HG03066 (cell line): Measurements from ENCODE around the gene FLT4.

ENCODE experiments used
- ATAC-seq: cut with Tn5 transposase; IDR thresholded peaks from one replicate; pipeline ENCODE4 v1.9.1; 2021; ENCODE audit warnings: low read depth; ENCODE audit not compliant: unreplicated experiment

Gene FLT4

DNA sequence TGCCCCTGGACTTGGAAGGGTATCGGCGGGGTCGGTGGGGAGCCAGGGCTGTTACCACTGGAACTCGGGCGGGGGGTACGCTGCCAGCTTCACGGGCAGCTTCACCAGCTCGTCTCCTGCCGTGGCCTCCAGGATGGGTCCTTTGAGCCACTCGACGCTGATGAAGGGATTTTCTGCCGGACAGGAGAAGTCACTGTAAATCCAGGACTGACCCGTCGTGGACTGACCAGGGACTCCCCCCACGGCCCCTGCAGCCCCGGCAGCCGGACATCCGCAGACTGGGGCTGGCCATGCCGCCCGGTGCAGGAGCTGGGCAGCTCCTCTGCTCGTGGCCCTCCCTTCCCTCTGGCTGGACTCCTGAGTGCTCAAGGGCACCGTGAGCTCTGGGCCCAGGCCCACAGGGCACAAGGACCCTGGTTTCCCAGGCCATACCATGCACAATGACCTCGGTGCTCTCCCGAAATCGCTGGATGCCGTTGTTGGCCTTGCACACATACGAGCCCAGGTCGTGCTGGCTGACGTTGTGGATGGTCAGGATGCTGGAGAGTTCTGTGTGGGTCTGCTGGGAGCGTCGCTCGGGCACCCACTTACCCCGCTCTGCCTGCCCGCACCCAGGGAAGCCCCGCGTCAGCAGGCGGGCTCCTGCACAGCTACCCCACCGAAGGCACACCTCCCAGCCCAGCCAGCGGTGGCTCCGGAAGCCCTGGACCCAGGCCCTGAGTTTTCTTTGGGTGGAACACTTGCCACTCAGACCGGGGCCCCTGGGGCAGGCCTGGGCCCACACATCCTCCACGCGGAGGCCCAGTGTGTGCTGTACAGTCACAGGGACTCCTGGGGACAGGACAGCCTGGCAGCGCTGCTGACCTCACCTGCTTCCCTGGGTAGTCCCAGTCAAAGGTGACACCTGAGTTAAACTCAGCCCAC, 20.3 kb downstream of the FLT4 start:
- ATAC-seq = no peak

DNA sequence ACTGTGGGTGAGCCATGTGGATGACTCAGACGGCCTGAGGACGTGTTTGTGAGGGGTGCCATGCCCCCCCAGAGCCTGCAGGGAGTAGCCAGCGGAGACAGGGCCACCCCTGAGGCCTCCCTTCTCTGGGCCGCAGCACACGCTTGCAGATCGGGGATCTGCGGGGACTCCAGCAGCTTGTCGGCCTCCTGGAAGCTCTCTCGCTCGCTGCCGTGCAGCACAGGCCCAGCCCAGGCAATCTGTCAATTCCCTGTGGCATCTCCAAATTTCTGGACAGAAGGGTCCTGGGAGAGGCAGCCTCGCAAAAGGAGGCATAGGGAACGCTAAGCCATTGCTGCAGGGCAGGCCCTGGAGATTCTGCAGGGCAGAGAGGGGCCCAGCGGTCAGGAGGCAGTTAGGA, 21.2 kb downstream of the FLT4 start:
- no peak for ATAC-seq

DNA sequence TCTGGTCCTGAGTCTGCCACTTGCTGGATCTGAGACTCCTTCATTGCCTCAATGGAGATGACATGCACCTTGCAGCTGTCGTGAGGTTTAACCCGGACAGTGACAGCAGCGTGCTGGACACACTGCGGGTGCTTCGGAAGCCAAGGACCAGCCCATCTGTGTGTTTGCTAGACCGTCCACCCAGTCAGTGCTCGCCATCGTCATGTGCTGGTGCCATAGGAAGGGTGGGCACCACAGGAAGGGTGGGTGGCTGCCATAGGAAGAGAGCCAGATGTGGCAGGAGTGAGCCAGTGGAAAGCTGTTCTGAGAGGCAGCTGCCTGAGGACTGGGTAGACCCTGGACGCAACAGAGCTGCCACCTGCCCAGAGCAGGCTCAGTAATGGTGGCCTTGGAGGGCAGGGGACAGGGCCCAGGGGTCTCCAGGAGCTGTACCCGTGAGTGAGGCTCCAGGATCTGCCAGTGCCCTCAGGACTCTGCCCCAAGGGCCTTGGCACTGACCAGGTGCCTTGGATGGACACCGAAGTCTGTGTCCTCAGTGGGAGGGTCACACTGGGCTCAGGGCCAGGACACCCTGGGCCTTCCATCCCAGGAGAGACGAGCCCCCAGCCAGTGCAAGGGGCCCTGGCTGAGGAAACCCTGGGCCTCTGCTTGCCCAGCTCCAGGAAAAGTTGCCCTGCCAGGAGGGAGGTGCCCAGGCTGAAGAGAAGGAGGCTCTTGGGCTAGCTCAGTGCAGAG, 21.8 kb downstream of the FLT4 start:
- ATAC-seq = no peak

DNA sequence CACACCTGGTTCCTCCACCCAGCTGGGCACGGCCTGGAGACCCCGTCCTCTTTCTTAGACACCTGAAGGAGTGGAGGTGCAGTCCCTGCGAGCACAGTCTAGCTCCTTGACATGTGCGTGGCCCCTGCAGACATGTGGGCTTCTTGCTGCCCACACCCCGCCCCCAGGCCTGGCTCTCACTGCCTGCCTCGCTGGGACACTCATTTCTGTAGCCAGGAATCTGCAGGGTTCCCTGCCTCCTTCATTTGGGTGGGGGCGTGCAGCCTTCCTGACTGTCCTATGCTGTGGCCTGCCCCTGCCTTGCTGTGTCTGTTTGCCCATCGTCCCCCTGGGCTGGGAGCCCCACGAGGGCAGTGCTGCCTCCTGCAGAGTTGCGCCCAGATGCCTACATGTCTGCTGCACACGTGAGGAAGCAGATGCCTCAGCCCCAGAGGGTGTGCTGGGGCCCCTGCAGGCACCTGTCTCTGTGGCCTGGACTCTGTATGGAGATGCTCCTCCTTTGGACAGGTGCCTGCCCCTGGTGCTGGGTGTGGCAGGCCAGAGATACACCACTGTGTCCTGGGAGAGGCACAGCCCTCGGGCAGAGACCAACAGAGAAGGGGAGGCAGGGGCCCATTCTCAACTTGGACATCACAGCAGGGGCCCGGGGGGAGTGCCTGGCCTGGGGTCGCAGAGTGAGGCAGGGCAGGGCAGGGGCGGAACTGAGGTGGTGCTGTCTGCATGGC, 22.6 kb downstream of the FLT4 start:
- ATAC-seq = no peak

DNA sequence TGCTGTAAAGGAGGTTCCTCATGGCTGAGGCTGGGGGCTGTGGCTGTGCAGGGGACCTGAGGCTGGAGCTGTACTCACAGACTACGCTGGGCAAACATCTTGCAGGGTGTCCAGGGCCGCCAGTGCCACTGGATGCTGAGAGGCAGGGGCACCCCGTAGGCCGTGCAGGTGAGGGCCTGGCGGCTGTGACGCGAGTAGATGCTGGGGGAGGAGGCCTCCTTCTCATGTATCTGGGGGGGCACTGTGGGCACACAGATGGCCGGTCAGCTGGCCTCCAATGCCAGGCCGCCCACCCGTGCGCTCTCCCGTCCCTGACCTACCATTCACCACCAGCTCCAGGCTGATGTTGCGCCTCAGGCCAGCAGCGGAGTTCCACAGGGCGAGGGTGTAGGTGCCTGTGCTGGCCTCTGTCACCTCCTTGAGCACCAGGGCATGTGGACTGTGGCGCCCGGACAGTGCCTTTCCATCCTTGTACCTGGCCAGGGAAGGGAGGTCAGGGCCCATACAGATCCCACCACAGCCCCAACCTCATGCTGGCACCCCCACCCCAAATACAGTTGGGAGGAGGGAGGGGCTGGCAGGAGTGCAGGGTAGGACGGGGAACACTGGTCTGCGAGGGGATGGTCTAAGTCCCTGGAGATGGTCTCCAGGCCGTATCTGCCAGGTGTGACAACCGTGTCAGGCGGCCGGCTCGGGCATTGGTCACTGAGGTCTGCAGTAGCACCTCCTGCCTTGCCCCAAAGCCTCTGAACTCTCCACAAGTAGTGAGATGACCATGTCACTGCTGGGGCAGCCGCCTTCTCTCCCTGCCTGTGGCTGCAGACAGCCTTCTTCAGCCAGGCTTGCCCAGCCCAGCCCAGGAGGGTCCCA, 23.4 kb downstream of the FLT4 start:
- ATAC-seq = no peak

DNA sequence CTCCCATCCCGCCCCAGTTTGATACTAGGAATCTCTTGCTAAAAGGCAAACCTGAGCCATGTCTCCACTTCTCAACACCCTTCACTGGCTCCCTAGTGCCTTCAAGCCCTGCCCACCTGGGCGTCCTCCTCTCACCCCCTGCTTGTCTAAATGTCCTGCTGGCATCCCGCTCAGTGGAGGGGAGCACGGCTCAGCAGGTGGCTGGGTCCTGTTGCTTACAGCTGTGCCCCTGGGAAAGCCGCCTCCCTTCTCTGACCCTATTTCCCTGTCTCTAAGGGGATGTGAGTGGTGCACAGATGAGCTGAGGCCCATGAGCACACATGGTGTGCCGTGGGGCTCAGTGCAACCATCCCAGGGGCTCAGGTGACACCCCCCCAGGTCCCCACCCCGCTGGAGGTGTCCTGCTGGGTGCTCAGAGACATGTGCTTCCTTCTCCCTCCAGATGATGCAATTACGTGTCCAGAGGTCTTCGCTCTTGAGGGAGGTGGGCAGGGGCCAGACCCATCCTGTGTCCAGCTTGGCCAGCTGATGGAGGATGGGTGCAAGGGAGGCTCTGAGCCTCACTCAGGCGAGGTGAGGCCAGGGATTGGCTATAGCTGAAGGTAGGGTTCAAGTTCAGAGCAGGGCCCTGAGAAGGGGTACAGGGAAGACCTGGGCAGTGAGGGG, 24.1 kb downstream of the FLT4 start:
- no peak for ATAC-seq

DNA sequence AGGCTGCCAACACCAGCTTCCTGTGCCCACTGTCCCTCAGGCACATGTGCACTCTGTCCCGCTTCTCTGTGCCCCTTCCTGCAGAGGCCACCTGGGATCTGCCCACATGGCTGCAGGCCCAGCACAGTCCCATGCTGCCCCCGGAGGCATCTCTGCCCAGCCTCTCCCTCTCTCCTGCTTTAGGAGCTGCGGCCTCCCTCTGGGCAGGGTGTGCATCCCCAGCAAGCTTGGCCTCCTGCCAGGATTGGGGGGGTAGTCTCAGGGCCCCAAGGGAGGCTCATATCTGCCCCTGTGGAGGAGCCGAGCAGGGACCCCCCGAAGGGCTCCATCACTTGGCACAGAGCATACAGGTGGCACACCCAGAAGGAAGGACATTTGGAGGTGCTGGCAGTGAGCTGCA, 24.8 kb downstream of the FLT4 start:
- no peak for ATAC-seq

DNA sequence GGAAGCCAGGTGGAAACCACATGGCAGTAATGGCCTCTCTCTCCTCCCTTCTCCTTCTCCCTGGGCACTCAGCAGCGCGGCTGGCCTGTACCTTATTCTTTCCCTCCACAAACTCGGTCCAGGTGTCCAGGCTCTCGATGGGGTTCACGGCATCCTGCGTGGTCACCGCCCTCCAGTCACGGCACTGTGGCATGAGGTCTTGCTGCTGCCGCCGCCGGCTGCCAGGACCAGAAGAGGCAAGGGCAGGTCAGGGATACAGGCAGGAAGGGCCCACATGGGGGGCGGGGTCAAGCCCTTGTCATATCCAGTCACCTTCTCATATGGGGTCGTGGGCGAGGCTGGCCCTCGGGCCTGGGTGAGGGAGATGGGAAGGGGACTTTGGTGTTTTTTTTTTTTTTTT, 25.6 kb downstream of the FLT4 start:
- ATAC-seq = no peak

DNA sequence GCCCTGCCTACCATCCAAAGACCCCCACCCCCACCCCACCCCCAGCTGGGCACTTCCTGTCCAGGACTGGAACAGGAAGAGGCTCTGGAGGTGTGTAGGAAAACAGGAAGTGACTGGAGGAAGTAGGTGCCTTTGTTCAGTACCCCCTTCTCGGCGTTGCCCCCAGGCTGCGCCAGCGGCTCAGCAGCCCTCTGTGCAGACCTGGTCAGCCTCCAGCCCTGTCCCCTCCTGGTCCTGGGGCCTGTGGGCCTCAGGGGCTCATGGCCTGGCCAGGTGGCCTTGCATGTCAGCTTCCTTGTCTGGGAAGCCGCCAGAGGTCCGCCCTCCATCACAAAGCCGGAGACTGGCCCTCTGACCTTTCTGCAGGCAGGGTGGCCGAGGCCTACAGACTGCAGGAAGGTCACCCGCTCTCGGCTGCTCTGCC, 26.0 kb downstream of the FLT4 start:
- no peak for ATAC-seq

DNA sequence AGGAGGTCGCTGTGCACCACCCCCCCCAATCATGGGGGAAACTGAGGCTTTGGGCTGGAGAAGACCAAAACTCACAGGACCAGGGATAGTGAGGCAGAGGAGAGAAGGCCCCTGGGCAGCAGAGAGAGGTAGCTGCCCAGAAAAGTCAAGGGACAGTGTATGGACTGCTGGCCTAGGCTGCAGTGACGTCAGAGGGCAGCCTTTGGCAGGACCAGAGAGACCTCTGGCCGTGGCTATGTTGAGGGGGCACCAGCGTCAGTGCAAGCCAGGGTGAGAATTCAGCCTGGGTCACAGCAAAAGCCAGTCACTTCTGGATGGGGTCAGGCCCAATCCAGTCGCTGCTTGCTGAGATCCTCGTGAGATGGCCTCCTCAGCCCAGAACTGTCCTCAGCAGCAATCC, 26.5 kb downstream of the FLT4 start:
- ATAC-seq = no peak

DNA sequence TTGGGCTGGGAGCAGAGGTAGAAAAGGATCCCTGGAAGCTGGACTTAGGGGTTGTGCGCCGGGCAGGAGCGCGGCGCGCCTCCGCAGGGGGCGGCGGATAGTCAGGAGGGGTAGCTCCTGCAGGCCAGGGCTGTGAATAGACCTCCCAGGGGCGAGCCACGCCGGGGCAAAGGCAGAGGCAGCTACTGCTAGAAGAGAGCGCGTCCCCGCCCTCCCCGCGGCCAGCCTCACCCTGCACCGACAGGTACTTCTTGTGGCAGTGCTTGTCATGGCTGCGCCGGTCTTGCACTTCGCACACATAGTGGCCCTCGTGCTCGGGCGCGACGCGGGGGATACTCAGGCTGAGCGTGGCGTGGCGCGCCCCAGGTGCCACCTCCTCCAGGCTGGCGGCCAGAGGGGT, 28.1 kb downstream of the FLT4 start:
- no peak for ATAC-seq

DNA sequence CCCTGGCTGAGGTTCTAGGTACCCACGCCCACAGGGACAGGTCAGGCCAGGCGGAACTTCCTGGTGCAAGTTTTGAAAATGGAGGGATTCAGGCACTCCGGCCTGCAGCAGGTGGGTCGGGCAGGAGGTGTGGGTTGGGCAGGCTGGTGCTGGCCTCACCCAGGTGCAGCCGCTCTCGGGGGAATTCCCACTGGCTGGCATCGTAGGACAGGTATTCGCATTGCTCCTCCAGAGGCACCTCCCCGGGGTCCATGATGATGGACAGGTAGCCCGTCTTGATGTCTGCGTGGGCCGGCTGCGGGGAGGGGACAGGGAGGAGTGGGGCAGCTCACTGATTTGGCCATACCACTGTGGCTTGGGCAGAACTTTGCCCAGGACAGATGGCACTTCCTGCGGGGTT, 29.4 kb downstream of the FLT4 start:
- ATAC-seq = no peak

DNA sequence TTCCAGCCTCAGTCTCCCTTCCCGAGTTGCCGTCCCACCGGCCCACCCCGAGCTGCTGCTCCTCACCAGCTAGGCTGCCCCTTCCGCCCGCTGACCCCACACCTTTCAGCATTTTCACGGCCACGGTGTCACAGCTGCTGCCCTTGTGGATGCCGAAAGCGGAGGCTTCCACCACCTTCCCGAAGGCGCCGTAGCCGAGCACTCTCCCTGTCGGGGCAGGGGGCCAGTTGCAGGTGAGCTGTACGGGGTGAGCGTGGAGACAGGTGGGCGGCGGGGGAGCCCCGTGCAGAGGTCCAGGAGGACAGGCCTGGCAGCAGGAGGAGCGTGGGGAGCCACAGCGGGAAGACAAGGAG, 29.9 kb downstream of the FLT4 start:
- ATAC-seq = no peak

DNA sequence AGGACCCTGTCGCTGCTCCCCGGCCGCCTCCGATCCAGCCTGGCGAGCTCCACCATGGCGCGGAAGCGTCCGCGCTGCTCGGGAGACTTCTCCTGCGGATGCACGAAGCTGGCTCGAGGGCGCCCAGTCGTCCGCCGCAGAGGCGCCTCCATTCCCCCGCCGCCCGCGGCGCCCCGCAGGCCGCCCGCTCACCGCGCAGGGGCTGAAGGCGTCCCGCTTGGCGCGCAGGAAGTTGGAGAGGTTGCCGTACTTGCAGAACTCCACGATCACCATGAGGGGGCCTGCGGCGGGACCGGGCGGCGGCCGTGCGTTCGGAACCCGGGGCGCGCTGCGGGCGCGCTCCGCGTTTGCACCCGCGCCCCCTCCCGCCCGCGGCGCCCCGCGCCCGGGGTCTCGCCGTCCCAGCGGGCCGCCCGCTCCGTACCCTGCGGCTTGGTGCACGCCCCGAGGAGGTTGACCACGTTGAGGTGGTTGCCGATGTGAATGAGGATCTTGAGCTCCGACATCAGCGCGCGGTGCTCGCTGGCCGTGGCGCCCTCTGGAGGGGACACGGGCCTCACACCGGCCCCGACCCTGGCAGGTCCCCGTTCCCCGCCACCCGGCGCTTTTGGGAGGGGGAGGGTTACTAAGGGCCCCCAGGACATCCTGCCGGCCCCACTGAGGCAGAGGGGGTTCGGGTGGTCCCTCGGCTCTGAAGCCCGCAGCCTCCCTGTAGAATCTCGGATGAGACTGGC, 30.4 kb downstream of the FLT4 start:
- ATAC-seq = no peak

DNA sequence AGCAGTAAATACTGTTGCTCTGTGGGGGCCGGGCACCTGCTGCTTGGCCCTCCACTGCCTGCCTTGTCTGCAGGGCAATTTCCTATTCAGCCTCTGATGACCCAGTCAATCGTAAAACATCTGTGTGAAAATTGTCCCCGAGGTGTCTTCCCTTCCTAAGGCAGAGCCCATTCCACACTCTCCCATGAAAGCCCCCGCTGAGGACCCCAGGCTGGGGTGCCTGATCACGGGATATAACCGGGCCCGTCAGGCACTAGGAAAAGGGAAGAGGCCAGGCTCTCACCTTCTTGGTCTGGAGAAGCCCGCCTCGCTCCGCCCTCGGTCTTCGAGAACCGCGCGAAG, 30.9 kb downstream of the FLT4 start:
- no peak for ATAC-seq

DNA sequence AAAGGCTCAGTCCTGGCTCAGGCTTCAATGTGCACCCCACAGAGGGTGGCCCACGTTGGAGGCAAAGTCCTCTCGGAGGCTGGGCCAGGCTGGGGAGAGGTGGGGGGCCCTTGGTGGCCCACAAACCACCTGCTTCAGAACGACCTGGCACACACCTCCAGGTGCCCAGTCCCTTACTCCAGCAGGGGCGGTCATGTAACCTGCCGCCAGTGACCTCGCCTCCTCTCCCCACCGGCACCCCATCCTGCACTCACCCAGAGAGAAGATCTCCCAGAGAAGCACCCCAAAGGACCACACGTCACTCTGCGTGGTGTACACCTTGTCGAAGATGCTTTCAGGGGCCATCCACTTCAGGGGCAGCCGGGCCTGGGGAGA, 35.6 kb downstream of the FLT4 start:
- ATAC-seq = no peak

DNA sequence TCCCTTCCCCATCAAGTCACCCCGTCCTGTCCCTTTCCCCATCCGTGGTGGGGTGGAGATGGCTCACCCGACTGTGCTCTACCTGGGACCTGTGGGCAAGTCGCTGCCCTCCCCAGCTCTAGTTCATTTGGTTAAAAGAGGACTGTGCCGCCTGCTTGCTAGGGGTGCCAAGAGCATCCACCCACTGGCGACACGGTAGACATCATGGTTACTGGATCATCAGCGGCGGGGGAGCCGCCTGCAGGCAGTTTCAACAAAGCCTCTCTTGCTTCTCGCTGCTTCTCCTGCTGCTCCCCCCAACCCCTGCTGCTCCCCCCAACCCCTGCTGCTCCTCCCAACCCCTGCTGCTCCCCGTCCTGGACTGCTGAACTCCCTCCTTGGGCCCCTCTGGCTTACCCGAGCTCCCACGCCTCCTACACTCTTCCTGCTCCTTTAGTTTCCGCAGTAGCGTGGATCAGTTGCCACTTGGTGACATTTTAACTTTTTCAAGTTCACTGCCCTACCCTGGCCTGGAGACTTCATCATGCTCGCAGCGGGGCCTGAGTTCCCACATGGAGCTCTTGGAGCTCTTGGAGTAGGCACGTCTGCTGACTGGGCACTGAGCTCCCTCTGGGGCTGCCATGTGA, 36.1 kb downstream of the FLT4 start:
- no peak for ATAC-seq

DNA sequence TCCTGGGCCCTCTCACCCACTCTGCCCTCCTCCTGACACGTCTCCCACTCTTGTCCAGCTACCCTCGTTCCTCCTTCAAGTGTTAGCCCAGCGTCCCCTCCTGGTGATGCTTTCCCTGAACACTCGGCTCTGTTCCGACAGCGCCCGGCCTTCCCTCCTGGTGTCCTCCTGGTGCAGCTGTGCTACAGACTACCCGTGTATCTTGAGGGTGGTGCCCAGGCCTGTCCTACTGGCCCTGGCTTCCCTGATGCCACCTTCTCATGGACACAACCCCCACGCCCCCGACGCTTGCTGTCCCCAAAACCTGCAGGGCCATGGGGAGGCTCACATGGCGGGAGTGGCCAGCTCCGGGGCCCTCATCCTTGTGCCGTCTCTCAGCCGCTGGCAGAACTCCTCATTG, 36.7 kb downstream of the FLT4 start:
- no peak for ATAC-seq
